Astrocyte of the cerebellum (primary cell): ENCODE data around the gene CEP164.

ENCODE experiments used
- DNase-seq: peaks from one replicate; pipeline ENCODE4 v3.0.0-alpha.2; 2011; ENCODE audit warnings: low read depth
- H3K4me3 ChIP-seq: 2 replicates; pipeline ENCODE4 v1.5.1; 2011; ENCODE audit warnings: mild to moderate bottlenecking, low read depth, low read length, moderate library complexity
- in situ Hi-C: cut with HindIII; loops from 2 replicates; pipeline ENCODE4 v1.10.0; 2017; ENCODE audit warnings: low sequenced_read_pairs
- TF ChIP-seq, protein P1 (sequence below): IDR thresholded peaks from 2 replicates; pipeline ENCODE4 v1.5.1; 2012; ENCODE audit warnings: low read length, low read depth, moderate library complexity, mild to moderate bottlenecking; ENCODE audit errors: missing control alignments

The CEP164 gene

DNA sequence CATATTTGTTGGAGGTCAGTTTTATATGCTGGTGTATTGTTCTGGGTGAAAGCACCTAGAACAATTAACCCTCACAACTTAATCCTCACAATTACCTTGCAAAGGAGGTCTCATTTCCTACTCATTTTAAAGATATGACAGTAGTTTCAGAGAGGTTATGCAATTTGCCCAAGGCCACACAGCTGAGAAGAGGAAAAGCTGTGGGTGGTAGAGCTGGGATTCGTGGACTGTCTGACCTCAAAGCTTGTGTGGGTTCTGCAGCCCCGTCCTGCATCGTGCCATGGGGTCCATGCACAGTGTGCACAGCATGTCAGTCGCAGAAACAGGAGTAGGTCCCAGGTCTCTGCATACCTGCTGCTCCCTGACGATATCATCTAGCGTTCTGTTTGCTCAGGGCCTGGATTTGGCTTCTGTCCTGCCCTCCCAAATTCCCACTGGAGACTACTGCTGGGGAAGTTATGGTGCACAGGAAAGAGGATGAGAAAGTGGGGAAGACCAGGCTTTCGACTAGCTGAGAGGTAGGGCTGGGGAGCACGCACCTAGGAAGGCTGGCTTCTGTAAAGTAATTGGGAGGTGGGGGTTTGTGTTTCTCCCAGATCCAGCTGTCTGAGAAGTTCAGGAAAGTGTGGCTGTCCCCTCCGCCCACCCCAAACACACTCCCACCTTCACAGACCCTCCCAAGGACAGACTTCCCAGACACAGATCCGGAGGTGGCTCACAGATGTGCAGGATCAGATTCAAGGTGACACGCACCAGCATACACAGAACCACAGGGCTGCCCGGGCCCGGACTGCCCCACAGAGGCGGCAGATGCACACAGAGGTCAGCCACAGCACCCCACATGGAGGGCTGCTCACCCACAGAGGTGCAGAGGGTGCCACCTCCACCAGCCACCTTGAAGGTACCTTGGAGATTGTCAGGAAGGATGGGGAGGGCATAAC, 13.6 kb upstream of the CEP164 start:
- in situ Hi-C loops, result no loop called here
- TF ChIP-seq, protein P1, sequence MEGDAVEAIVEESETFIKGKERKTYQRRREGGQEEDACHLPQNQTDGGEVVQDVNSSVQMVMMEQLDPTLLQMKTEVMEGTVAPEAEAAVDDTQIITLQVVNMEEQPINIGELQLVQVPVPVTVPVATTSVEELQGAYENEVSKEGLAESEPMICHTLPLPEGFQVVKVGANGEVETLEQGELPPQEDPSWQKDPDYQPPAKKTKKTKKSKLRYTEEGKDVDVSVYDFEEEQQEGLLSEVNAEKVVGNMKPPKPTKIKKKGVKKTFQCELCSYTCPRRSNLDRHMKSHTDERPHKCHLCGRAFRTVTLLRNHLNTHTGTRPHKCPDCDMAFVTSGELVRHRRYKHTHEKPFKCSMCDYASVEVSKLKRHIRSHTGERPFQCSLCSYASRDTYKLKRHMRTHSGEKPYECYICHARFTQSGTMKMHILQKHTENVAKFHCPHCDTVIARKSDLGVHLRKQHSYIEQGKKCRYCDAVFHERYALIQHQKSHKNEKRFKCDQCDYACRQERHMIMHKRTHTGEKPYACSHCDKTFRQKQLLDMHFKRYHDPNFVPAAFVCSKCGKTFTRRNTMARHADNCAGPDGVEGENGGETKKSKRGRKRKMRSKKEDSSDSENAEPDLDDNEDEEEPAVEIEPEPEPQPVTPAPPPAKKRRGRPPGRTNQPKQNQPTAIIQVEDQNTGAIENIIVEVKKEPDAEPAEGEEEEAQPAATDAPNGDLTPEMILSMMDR, result no peak
- H3K4me3 ChIP-seq, result peak overlapping the region; percentile 86

DNA sequence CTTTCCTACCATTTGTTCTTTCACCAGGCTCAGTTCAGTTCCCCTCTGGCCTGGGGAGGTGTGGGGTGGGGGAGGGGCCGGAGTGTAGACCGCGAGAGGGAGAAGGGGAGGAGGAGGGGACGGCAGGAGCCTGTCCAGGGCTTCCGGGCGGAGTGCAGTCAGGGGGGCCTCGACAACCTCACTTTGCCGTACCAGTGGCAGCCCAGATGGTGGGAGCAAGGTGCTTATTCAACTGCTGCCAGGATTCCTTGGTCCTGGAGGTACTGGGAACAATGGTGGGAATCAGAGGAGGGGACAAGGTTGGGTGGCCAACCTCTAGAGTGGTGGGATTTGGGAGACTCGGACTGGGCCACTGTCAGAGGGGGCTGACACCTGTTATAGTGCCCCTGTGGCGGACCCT, 12.8 kb upstream of the CEP164 start:
- DNase-seq, result no peak
- TF ChIP-seq, protein P1, result no peak
- in situ Hi-C loops, result loop anchor here (5.0 kb wide), 1 partner anchor 73 kb away; no protein-coding TSS in a partner anchor
- H3K4me3 ChIP-seq, result peak overlapping the region; percentile 86

More for the DNA sequence above, 13.6 kb upstream of the CEP164 start:
- no peak for DNase-seq

DNA sequence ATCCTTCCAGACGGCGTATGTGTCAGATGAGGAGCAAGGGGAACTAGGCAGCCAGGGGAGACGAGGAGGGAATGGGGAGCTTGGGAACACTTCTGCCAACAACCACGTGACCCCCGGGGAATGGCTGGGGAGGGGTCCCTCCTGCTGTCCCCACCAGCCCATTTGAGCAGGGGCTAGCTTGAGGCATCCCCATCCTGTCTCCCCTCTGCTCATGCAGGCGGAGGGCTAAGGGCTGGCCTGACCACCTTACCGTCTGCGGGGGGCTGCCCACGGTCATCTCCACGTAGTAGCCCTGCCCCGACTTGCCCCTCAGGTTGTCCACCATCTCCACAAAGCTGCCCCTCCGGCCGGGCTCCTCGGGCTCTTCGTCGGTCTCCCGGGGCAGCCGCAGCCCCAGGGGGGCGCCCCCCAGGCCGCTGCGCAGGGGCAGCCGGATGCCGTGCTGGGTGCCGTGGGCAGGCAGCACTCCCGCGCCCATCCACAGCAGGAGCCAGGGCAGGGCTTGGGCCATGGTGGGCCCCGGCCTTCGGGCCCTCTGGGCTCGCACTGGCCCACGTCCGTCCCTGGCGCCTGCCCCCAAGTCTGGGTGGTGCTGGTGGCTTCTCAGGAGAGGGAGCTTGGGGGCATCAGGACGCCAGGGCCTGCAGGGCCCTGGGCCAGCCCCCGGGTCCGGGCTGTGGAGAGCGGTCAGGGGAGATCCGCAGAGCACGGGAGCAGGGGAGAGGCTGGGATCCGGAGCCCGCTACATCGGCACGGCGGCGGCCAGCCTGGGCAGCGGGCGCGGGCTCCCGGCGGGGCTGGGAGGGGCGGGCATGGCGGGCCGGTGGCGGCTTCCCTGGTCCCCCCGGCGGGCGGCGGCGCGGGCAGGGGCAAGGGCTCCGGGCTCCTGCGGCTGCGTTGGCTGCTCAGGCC, 12.1 kb upstream of the CEP164 start:
- TF ChIP-seq, protein P1, result no peak

DNA sequence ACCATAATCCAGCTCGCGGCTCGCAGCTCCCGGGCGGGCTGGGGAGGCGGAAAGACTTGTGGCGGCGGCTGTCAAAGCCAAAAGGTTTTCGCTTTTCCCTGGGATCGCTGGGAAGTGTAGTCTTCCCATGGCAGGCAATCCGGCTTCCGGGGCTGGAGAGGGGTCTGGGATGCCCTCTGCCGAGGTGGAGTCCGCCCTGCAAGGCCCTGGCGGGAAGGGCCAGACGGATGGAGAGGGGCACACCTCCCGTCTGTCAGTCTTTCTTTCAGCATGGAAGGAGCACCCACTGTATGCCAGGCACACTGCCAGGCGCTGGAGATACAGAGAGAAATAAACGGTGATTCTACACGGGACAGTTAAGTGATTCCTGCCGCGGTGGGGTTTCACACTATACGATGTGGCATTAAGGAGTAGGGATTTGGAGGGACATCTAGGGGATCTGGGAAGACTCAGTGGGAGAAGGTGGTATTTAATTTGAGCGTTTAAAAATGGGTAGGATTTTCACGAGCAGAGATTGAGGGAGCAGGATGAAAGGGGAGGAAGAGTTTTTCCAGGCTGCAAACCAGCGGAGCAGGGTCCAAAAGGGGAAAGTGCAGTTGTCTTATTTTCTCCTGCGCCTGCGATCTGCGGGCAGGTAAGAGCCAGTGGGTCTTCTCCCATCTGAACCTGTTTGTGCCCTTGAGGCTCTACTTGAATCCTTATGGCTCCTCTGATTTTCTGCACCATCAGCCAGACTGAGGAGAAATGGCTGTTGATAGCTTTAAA, 11.3 kb upstream of the CEP164 start, which contains the start of gene BACE1:
Gene BACE1 (minus strand): TSS at position 60 of the 765 bp plus-strand sequence. CDS start 461 bp downstream, outside the sequence.
- in situ Hi-C loops, result loop anchor here (5.0 kb wide), 1 partner anchor 74 kb away; no protein-coding TSS in a partner anchor
- peak; percentile 66 for DNase-seq

More for the DNA sequence above, 12.1 kb upstream of the CEP164 start:
- no peak for DNase-seq
- in situ Hi-C loops, result loop anchor here (5.0 kb wide), 1 partner anchor 73 kb away; no protein-coding TSS in a partner anchor
- H3K4me3 ChIP-seq, result peak overlapping the region; percentile 86

DNA sequence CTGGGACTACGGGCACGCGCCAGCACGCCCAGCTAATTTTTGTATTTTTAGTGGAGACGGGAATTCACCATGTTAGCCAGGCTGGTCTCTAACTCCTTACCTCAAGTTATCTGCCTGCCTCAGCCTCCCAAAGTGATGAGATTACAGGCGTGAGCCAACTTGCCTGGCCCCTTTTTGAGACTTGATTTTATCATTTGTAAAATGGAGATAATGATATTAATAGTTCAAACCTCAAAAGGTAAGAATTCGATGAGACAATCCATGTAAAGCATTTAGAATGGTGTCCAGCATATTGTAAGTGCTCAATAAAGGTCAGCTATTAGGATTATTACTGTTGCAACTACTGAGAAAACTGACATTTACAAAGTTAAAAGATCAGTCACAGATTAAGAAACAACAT, 8.9 kb upstream of the CEP164 start:
- H3K4me3 ChIP-seq, result no peak overlapping the region
- in situ Hi-C loops, result loop anchor here (5.0 kb wide), 1 partner anchor 76 kb away; no protein-coding TSS in a partner anchor
- TF ChIP-seq, protein P1, result no peak
- no peak for DNase-seq

More for the DNA sequence above, 11.3 kb upstream of the CEP164 start, which contains the start of gene BACE1:
- H3K4me3 ChIP-seq, result peak within 1 kb of the TSS; percentile 86
- TF ChIP-seq, protein P1, result peak; percentile 52
